Chondrocyte (in vitro differentiated cells): ENCODE measurements around the gene SHCBP1. TPM values are rescaled to one million over a fixed set of nuclear protein-coding genes. Genes with fewer than 3 reads are reported as not detected.

Experiments used
- DNase-seq: peaks from one replicate; pipeline ENCODE4 v3.0.0; 2021; ENCODE audit warnings: mixed read lengths, low spot score
- H3K27ac Mint-ChIP-seq: one replicate; pipeline ENCODE4 v1.8.0; 2021; ENCODE audit warnings: mild to moderate bottlenecking, moderate library complexity, mixed read lengths; ENCODE audit not compliant: unreplicated experiment
- H3K27me3 Mint-ChIP-seq: 2 replicates; pipeline ENCODE4 v1.8.0; 2021; ENCODE audit warnings: low read depth, mixed read lengths
- H3K36me3 Mint-ChIP-seq: 2 replicates; pipeline ENCODE4 v1.8.0; 2021; ENCODE audit warnings: low read depth, mixed read lengths
- H3K4me1 Mint-ChIP-seq: 2 replicates; pipeline ENCODE4 v1.8.0; 2021; ENCODE audit warnings: low read depth, mild to moderate bottlenecking, mixed read lengths
- H3K4me3 Mint-ChIP-seq: one replicate; pipeline ENCODE4 v1.8.0; 2021; ENCODE audit warnings: mild to moderate bottlenecking, moderate library complexity, mixed read lengths; ENCODE audit not compliant: unreplicated experiment
- H3K9me3 Mint-ChIP-seq: 2 replicates; pipeline ENCODE4 v1.8.0; 2021; ENCODE audit warnings: low read depth, mixed read lengths
- total RNA-seq: library from RNA; stranded (reverse); gene quantifications from 3 replicates; pipeline ENCODE4 v1.2.1, GENCODE V29; 2021
- TF ChIP-seq, protein P1 (sequence below): fragments of 200-600 bp; sonication (generic); IDR thresholded peaks from 2 replicates; pipeline ENCODE4 v1.5.0; 2021; ENCODE audit warnings: antibody characterized with exemption, mild to moderate bottlenecking, moderate library complexity

The SHCBP1 gene
- total RNA-seq, 1 donor from 2014 or later: 6.4 TPM

DNA sequence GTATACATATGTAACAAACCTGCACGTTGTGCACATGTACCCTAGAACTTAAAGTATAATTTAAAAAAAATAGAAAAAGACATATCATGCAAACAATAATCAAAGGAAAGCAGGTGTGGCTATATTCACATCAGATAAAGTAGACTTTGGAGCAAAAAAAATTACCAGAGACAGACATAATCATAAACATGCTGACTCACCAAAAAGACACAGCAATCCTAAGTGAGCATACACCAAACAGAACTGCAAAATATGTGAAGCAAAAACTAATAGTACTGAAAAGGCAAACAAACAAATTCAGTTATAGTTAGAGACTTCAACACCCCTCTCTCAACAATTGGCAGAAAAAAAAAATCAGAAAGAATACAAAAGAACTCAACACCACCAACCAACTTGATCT is 29.9 kb downstream of the SHCBP1 start:
- Mint-ChIP-seq H3K36me3 (peaks cover 16% of the 10 kb centered on the region), H3K27me3 (no peaks in the 10 kb centered on the region), H3K27ac (no peak overlapping the region), H3K9me3 (peaks cover 13% of the 10 kb centered on the region), H3K4me3 (no peak overlapping the region), H3K4me1 (no peaks in the 10 kb centered on the region)
- no peak for DNase-seq
- TF ChIP-seq, protein P1, sequence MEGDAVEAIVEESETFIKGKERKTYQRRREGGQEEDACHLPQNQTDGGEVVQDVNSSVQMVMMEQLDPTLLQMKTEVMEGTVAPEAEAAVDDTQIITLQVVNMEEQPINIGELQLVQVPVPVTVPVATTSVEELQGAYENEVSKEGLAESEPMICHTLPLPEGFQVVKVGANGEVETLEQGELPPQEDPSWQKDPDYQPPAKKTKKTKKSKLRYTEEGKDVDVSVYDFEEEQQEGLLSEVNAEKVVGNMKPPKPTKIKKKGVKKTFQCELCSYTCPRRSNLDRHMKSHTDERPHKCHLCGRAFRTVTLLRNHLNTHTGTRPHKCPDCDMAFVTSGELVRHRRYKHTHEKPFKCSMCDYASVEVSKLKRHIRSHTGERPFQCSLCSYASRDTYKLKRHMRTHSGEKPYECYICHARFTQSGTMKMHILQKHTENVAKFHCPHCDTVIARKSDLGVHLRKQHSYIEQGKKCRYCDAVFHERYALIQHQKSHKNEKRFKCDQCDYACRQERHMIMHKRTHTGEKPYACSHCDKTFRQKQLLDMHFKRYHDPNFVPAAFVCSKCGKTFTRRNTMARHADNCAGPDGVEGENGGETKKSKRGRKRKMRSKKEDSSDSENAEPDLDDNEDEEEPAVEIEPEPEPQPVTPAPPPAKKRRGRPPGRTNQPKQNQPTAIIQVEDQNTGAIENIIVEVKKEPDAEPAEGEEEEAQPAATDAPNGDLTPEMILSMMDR: no peak

- no peaks in the 10 kb centered on the region for H3K27me3 Mint-ChIP-seq
- no peak overlapping the region for H3K27ac Mint-ChIP-seq
- peaks cover 33% of the 10 kb centered on the region for H3K36me3 Mint-ChIP-seq
- no peaks in the 10 kb centered on the region for H3K4me1 Mint-ChIP-seq
- no peak for DNase-seq
- H3K9me3 Mint-ChIP-seq: peaks cover 23% of the 10 kb centered on the region
- no peak overlapping the region for H3K4me3 Mint-ChIP-seq
- TF ChIP-seq, protein P1: no peak
Measured at GRCh38 chr16:46586011-46586577, 35.1 kb downstream of the SHCBP1 start.

DNA sequence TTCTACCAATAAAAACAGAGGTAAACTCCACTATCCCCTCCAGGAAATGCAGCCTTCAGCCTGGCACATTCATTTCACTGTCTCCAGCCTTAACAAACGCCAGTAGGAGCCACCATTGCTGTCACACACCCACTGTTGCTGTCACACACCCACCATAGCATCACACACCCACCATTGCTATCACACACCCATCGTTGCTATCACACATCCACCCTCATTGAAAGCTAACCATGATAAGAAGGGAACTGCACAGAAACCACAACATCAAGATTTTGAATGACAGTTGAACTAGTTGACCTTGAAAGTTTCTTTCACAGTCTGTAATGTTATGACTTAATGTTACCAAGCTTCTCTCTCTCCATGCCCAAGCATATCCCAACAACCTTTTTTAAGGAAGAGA is 38.1 kb downstream of the SHCBP1 start:
- peaks cover 19% of the 10 kb centered on the region for H3K9me3 Mint-ChIP-seq
- H3K27ac Mint-ChIP-seq: no peak overlapping the region
- H3K4me1 Mint-ChIP-seq: no peaks in the 10 kb centered on the region
- DNase-seq: no peak
- TF ChIP-seq, protein P1: no peak
- no peak overlapping the region for H3K4me3 Mint-ChIP-seq
- H3K27me3 Mint-ChIP-seq: no peaks in the 10 kb centered on the region
- peaks cover 31% of the 10 kb centered on the region for H3K36me3 Mint-ChIP-seq

GRCh38 chr16:46582313-46582712 is 38.9 kb downstream of the SHCBP1 start:
- DNase-seq: no peak
- Mint-ChIP-seq H3K36me3 (peaks cover 27% of the 10 kb centered on the region), H3K9me3 (peaks cover 19% of the 10 kb centered on the region), H3K27ac (no peak overlapping the region), H3K27me3 (no peaks in the 10 kb centered on the region), H3K4me1 (no peaks in the 10 kb centered on the region), H3K4me3 (no peak overlapping the region)
- TF ChIP-seq, protein P1: no peak

GRCh38 chr16:46577988-46578579 is 43.1 kb downstream of the SHCBP1 start:
- H3K27me3 Mint-ChIP-seq: no peaks in the 10 kb centered on the region
- H3K36me3 Mint-ChIP-seq: peaks cover 9% of the 10 kb centered on the region
- H3K9me3 Mint-ChIP-seq: no peaks in the 10 kb centered on the region
- DNase-seq: no peak
- H3K27ac Mint-ChIP-seq: no peak overlapping the region
- H3K4me3 Mint-ChIP-seq: no peak overlapping the region
- TF ChIP-seq, protein P1: no peak
- H3K4me1 Mint-ChIP-seq: peaks cover 6% of the 10 kb centered on the region
